OCI-LY3 (cell line): ENCODE data around the gene TEX29.

Experiments used
- H2AFZ ChIP-seq: fragments of 200-600, 300-600 bp; shearing (Covaris generic); 2 replicates; pipeline ENCODE4 v1.6.0; 2014; ENCODE audit warnings: antibody characterized with exemption, low read depth, low read length
- H3K27ac ChIP-seq: fragments of 200-600, 300-600 bp; sonication (generic); 2 replicates; pipeline ENCODE4 v1.5.1; 2014; ENCODE audit warnings: mild to moderate bottlenecking, low read length, moderate library complexity, mixed read lengths
- H3K27me3 ChIP-seq: fragments of 200-600, 300-600 bp; sonication (generic); 2 replicates; pipeline ENCODE4 v1.6.1; 2014; ENCODE audit warnings: low read depth, low read length, mixed read lengths
- H3K36me3 ChIP-seq: fragments of 200-600, 300-600 bp; sonication (generic); replicated peaks from 2 replicates; pipeline ENCODE3; 2014; ENCODE audit warnings: low read depth, low read length, mixed read lengths
- H3K4me1 ChIP-seq: fragments of 300-600, 200-600 bp; sonication (generic); 2 replicates; pipeline ENCODE4 v1.6.1; 2014; ENCODE audit warnings: low read length, mixed read lengths
- H3K4me2 ChIP-seq: fragments of 200-600, 300-600 bp; sonication (generic); 2 replicates; pipeline ENCODE4 v1.6.1; 2014; ENCODE audit warnings: low read length, mixed read lengths
- H3K4me3 ChIP-seq: fragments of 300-600, 200-600 bp; sonication (generic); 2 replicates; pipeline ENCODE4 v1.5.1; 2014; ENCODE audit warnings: antibody characterized with exemption, mild to moderate bottlenecking, low read length, moderate library complexity
- H3K79me2 ChIP-seq: fragments of 300-600, 200-600 bp; shearing (Covaris generic); 2 replicates; pipeline ENCODE4 v1.6.1; 2014; ENCODE audit warnings: mild to moderate bottlenecking, low read length, mixed read lengths
- H3K9ac ChIP-seq: fragments of 300-600, 200-600 bp; shearing (Covaris generic); 2 replicates; pipeline ENCODE4 v1.6.0; 2014; ENCODE audit warnings: mild to moderate bottlenecking, low read length, moderate library complexity
- H3K9me3 ChIP-seq: fragments of 200-600, 300-600 bp; shearing (Covaris generic); 2 replicates; pipeline ENCODE4 v1.6.1; 2014; ENCODE audit warnings: low read length, mixed read lengths; ENCODE audit not compliant: insufficient read depth
- H4K20me1 ChIP-seq: fragments of 200-600, 300-600 bp; sonication (generic); 2 replicates; pipeline ENCODE4 v1.6.1; 2016; ENCODE audit warnings: low read length, mixed read lengths; ENCODE audit not compliant: insufficient read depth
- EZH2phosphoT487 ChIP-seq: fragments of 200-600 bp; shearing (Covaris generic); IDR thresholded peaks from 2 replicates; pipeline ENCODE4 v1.6.1; 2018; ENCODE audit warnings: antibody characterized with exemption, mixed run types, low read depth
- TF ChIP-seq, protein P1 (sequence below): fragments of 200-600, 300-600 bp; sonication (generic); IDR thresholded peaks from 2 replicates; pipeline ENCODE4 v1.5.1; 2014; ENCODE audit warnings: antibody characterized with exemption, low read length, low read depth

Gene TEX29

DNA sequence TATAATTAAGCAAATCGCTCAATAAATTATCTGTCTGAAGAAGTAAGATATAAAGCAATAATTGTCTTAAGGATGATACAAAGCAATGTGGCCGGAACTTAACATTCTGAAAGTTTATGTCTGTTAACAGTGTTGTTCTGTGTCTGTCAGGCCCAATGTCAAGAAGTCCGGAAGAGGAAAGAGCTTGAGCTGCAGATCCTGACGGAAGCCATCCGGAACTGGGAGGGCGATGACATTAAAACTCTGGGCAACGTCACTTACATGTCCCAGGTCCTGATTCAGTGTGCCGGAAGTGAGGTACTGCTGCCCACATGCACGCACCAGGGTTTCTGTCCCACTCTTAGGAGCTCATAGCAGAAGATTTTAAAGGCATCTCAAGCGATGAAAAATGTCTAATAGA, 45.1 kb upstream of the TEX29 start:
- Histone ChIP-seq H3K9ac (no peak overlapping the region), H3K4me2 (no peak overlapping the region), H3K4me1 (peaks cover 20% of the 10 kb centered on the region), H3K4me3 (no peak overlapping the region), H3K27ac (no peak overlapping the region), H4K20me1 (peaks cover 10% of the 10 kb centered on the region; the same call in 1 of the 2 replicates), H3K9me3 (no peaks in the 10 kb centered on the region), H3K27me3 (no peaks in the 10 kb centered on the region), H3K36me3 (peaks cover 39% of the 10 kb centered on the region), H3K79me2 (no peaks in the 10 kb centered on the region), H2AFZ (no peak overlapping the region)
- TF ChIP-seq, protein P1, sequence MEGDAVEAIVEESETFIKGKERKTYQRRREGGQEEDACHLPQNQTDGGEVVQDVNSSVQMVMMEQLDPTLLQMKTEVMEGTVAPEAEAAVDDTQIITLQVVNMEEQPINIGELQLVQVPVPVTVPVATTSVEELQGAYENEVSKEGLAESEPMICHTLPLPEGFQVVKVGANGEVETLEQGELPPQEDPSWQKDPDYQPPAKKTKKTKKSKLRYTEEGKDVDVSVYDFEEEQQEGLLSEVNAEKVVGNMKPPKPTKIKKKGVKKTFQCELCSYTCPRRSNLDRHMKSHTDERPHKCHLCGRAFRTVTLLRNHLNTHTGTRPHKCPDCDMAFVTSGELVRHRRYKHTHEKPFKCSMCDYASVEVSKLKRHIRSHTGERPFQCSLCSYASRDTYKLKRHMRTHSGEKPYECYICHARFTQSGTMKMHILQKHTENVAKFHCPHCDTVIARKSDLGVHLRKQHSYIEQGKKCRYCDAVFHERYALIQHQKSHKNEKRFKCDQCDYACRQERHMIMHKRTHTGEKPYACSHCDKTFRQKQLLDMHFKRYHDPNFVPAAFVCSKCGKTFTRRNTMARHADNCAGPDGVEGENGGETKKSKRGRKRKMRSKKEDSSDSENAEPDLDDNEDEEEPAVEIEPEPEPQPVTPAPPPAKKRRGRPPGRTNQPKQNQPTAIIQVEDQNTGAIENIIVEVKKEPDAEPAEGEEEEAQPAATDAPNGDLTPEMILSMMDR, result no peak
- TF ChIP-seq EZH2phosphoT487, result no peak

- H2AFZ ChIP-seq, result no peak overlapping the region
- peaks cover 20% of the 10 kb centered on the region for H3K4me1 ChIP-seq
- H3K9me3 ChIP-seq, result no peaks in the 10 kb centered on the region
- no peaks in the 10 kb centered on the region for H3K79me2 ChIP-seq
- H3K36me3 ChIP-seq, result peaks cover 44% of the 10 kb centered on the region
- no peak overlapping the region for H3K4me3 ChIP-seq
- H3K27ac ChIP-seq, result no peak overlapping the region
- H4K20me1 ChIP-seq, result peaks cover 7% of the 10 kb centered on the region; the same call in 1 of the 2 replicates
- no peak overlapping the region for H3K4me2 ChIP-seq
- no peaks in the 10 kb centered on the region for H3K27me3 ChIP-seq
- no peak for TF ChIP-seq EZH2phosphoT487
- TF ChIP-seq, protein P1, result no peak
- no peak overlapping the region for H3K9ac ChIP-seq
Observed at GRCh38 chr13:111275995-111276618, 44.3 kb upstream of the TEX29 start.

- Histone ChIP-seq H3K9me3 (no peaks in the 10 kb centered on the region), H3K27ac (no peak overlapping the region), H3K4me3 (no peak overlapping the region), H4K20me1 (0 out of 2 replicates have a peak, but pooled peaks cover 2% of the 10 kb centered on the region), H3K36me3 (peaks cover 55% of the 10 kb centered on the region), H3K4me2 (no peak overlapping the region), H3K4me1 (peaks cover 20% of the 10 kb centered on the region), H3K27me3 (no peaks in the 10 kb centered on the region), H2AFZ (no peak overlapping the region), H3K9ac (no peak overlapping the region), H3K79me2 (no peaks in the 10 kb centered on the region)
- no peak for TF ChIP-seq EZH2phosphoT487
- TF ChIP-seq, protein P1, result no peak
Observed at GRCh38 chr13:111278258-111278657, 42.2 kb upstream of the TEX29 start.

DNA sequence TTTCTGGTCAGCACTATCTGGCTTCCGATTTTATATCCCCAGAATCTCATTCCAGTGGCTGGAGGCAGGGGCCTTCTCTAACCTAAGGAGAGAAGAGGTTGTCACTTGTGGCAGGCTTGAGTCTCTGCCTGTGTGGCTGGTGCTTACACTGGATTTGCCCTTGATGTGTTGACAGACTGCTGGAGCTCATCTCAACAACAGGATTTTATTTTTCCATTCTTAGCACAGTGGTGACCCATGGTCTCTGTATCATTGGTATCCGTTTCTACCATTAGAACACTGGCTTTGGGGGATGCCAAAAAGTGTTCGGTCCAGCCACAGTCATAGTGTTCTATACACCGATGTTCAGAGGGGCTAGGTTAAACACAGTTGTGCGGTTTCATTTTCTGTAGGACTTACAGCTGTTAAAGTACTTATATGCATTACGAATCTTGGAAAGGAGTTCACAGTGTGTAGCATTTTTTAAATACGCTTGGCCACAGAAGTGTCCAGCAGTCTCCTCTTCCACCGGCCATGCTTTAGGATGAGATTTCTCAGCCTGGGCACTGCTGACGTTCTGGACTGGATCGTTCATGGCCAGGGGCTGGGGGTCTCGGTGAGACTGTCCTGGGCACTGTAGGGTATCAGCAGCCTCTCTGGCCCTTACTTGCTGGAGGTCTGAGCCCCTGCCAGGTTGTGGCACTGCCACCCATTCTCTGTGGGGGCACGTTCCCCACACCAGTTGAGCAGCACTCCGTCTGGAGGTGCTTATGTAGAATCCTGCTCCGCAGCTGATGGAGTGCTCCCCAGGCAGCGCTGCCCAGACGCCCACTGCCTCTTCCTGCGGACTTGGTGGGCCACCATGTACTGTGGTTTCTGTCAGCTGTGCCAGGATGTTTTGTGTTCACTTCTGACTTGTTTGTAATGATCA, 41.4 kb upstream of the TEX29 start:
- Histone ChIP-seq H2AFZ (no peak overlapping the region), H3K4me1 (peaks cover 20% of the 10 kb centered on the region), H3K36me3 (peaks cover 54% of the 10 kb centered on the region), H3K4me2 (no peak overlapping the region), H4K20me1 (0 out of 2 replicates have a peak, but pooled peaks cover 2% of the 10 kb centered on the region), H3K27me3 (no peaks in the 10 kb centered on the region), H3K79me2 (no peaks in the 10 kb centered on the region), H3K4me3 (no peak overlapping the region), H3K27ac (no peak overlapping the region), H3K9ac (no peak overlapping the region), H3K9me3 (no peaks in the 10 kb centered on the region)
- no peak for TF ChIP-seq EZH2phosphoT487
- TF ChIP-seq, protein P1, result no peak
